Epidermal melanocyte (primary cell): ENCODE measurements around the gene CIZ1.
"Not testable (repeated sequence)": the region's sequence is repeated elsewhere in the genome, so short reads cannot be mapped to it uniquely, and the experiment has no call there.

Experiments
- DNase-seq: peaks from one replicate; pipeline ENCODE4 v3.0.0; 2011; ENCODE audit warnings: low spot score; ENCODE audit not compliant: insufficient read length

Gene CIZ1, protein sequence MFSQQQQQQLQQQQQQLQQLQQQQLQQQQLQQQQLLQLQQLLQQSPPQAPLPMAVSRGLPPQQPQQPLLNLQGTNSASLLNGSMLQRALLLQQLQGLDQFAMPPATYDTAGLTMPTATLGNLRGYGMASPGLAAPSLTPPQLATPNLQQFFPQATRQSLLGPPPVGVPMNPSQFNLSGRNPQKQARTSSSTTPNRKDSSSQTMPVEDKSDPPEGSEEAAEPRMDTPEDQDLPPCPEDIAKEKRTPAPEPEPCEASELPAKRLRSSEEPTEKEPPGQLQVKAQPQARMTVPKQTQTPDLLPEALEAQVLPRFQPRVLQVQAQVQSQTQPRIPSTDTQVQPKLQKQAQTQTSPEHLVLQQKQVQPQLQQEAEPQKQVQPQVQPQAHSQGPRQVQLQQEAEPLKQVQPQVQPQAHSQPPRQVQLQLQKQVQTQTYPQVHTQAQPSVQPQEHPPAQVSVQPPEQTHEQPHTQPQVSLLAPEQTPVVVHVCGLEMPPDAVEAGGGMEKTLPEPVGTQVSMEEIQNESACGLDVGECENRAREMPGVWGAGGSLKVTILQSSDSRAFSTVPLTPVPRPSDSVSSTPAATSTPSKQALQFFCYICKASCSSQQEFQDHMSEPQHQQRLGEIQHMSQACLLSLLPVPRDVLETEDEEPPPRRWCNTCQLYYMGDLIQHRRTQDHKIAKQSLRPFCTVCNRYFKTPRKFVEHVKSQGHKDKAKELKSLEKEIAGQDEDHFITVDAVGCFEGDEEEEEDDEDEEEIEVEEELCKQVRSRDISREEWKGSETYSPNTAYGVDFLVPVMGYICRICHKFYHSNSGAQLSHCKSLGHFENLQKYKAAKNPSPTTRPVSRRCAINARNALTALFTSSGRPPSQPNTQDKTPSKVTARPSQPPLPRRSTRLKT

DNA sequence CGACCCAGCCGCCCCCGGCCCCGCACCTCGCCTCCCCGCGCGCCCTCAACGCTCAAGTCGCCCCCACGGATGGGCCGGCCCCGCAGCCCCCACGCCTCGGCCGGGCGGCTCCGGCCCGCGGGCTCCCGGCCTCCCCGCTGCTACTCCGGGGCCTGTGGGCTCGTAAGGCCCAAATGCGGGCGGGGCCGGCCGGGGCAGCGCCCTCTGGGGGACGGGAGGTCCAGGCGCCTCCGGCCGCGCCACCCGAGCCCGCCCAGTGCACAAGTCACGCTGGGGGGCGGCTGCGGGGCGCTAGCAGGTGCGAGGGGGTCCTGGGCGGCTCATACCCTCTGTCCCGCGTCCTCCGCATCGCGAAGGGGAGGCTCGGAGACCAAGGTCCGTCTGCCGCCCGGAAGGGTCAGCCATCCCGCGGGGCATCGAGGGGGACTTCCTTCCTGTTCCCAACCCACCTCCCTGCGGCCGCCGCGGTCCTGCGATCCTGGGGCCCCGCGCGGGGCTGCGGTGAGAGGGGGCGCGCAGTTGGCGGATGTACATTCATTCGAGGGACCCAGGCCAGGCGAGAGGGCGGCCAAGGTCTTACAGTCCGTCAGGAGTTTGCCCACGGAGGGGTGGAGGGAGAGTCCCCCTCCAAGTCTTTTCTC lies at the start of gene CIZ1:
TSS of gene CIZ1 (minus strand) at position 167 of the 641 bp plus-strand sequence. CDS start 715 bp downstream, outside the sequence.
- DNase-seq: peak; percentile 88

DNA sequence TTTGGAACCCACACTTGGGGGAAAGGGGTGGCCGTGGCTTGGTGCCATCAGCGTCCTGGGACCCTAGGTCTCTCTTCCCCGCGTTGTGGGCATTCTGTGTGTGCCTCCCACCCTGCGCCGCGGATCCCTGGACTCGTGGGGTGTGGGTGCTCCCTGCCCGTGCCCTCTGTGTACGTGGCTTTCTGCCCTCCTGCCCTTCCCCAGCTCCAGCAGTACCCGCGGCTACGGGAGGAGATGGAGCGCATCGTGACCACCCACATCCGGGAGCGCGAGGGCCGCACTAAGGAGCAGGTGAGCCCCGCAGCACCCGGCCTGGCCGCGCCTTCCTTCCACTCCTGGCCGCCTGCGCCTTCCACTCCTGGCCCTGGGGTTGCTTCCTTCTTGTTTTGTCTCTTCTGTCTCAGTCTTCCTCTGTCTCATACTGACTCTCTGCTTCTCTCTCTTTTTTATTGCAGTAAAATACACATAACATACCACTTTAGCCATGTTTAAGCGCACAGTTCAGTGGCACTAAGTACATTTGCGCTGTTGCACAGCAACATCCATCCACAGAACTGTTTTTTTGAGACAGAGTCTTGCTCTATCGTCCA lies 42.5 kb upstream of the CIZ1 start:
- no peak for DNase-seq

DNA sequence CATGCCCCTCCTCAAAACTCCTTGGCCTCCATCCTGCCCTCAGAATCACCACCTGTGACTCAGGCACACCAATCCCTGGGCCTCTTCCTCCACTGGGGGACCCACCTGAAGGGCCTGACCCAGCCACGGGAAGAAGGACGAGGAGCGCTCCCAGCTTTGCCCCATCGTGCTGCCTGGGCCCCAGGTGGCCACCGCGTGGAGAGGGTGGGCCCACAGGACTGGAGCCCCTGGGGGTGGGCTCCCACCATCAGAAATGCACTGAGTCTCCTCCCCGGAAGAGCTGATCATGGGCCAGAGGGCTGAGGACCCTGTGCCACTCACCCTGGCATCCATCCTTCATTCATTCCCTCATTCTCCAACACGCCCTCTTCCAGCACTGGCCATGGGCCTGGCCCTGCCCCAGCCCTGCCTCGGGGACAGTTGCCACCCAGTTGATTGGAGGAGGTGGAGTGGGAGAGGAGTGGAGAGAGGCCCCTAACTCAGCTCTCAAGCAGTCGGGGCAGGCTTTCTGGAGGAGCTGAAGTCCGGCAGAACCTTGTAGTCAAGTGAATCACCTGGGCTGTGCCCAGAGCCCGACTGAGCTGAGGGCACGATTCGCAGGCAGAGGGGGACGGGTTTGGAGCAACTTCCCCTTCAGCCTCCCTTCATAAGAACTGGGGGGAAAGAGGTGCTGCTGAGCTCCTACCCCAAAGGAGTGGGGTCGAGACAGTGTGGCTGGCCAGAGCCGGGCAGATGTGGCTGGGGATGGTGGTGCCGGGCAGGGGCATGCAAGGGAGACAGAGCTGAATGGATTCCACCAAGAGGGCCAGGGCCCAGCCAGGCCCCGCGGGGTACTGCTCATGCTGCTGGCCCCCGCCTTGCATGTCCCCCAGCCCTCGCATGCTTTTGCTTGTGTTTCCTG lies 41.4 kb upstream of the CIZ1 start:
- no peak for DNase-seq

DNA sequence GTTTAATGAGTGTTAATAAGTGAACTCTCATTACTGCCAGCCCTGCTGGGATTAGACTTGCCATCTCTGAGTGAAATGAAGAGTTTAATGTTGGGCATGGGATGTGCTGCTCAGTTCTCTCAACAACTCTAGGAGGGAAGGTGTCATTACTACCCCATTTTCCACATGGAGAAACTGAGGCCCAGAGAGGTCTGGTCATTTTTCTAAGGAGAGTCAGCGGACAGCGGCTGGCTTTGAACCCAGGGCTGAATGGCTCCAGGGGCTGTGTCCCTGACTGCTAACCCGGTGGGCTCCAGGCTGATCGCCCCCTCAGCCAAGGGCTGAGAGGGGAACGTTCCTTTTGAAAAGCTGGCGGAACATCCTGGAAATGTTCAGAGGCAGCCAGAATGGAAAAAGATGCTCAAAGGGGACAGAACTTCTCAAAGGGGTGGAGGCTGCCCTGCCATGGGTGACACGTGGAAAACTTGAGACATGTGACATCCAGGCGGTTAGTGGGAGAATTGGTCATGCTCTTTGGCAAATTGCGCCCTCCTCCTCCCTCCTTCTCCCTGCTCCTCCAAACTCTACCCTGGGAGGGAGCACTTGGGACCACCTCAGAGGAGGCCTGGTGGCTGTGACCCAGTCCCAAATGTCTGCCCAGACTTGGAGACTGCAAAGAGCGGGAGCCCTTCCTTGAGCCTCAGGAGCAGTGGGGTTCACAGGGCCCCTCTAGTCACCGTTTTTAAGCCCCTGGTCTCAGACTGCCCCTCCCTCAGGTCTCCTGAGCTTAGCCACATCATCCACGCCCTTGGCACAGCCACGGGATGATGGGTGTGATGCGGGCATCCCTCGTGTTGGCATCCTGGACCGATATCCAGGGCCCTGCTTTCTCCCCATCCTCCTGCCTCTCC lies 40.5 kb upstream of the CIZ1 start:
- no peak for DNase-seq

DNA sequence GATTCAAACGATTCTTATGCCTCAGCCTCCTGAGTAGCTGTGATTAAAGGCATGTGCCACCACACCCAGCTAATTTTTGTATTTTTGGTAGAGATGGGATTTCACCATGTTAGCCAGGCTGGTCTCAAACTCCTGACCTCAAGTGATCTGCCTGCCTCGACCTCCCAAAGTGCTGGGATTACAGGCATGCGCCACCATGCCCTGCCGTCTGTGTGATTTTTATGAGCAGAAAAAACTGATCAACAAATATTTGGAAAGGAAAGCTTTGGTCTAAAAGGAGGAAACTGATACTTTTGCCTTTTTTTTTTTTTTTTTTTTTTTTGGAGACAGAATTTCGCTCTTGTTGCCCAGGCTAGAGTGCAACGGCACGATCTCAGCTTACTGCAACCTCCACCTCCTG lies 39.5 kb upstream of the CIZ1 start:
- DNase-seq: not testable (repeated sequence)

DNA sequence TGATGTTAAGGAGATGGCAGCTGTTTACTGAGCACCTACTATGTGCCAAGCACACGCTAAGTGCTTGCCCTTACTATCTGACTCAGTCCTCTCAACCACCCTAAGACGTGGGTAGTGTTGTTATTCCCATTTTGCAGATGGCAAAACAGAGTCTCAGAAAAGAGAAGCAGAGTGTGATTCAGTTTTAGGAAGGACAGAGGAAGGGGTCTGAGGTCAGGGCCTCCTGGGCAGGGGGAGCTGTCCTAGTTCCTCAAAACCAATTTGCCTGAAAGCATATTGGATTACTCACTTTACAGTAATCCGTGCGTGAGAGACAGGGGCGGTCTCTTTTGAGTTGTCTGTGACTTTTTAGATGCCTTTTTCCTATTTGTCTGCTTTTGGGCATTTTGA lies 35.0 kb upstream of the CIZ1 start:
- DNase-seq: no peak

DNA sequence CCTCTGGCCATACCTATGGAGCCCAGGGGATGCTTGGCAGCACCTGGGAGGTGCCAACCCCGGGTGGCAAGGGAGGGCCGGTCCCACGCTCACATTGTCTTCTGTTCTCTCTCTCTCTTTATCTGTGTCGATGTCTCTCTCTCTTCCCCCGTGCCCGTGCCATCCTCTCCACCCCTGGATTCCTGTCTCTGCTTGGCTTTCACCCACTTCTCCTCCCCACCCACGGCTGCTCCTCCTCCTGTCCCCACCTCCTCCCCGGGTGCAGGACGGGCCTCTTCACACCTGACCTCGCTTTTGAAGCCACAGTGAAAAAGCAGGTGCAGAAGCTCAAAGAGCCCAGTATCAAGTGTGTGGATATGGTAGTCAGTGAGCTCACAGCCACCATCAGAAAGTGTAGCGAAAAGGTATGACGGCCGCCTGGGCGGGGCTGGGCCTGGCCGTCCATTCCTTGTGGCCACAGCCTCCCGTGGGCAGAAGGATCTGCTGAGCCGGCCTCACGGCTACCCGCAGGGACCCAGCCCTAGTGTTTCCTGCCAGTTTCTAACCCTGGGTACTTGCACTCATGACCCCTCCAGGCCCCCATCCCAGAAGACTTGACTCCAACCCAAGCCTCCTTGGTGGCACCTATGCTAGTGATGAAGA lies 34.5 kb upstream of the CIZ1 start:
- DNase-seq: no peak

DNA sequence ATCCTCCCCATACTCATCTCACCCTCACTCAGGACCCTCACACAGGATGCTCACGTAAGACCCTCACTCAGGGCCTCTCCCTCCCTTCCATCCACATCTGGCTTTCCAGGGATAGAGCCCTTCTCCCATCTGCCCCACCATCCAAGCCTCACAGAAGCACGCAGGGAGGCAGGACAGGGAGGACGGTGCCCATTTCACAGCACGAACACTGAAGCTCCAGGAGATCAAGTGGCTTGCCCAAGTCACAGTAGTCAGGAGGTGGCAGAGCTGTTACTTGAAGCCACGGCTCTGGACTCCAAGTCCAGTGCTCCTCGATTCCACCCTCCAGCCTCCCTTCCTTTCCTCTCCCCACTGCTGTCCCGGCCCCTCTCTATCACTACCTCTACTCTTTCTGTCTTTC lies 33.5 kb upstream of the CIZ1 start:
- DNase-seq: no peak

DNA sequence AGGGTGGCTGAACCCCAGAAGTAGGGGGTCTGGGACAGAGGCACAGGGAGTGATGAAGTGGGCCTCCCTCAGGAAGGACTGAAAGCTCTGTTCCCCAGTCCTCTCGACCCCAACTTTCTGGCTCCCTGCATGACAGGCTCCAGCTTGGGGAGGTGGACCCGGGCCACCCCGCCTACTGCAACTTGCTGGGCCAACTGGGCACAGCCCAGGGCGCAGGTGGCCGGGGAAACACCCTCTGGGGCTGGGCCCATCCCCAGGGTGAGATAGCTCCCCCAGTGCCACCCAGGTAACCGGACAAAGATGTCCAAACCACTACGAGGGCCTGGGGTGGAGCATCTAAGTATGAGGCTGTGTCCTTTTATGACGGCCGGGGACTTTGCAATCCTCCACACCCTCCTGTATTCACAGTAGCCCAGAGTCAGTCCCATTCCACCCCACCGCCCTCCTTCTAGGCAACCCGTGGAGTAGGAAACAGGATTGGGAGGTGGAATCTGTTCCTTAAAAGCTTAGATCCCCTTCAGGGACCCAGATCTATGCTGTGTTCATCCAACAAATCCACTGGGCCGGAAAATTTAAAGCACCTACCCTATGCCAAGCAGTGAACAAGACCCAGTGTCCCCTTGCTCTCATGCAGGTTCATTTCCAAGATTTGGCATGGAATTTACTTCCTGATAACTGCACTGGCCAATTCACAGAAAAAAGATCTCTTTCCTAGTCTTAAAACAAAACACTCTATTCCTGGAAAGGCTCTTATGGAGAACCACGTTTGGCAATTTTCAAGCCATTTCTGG lies 31.7 kb upstream of the CIZ1 start:
- no peak for DNase-seq

DNA sequence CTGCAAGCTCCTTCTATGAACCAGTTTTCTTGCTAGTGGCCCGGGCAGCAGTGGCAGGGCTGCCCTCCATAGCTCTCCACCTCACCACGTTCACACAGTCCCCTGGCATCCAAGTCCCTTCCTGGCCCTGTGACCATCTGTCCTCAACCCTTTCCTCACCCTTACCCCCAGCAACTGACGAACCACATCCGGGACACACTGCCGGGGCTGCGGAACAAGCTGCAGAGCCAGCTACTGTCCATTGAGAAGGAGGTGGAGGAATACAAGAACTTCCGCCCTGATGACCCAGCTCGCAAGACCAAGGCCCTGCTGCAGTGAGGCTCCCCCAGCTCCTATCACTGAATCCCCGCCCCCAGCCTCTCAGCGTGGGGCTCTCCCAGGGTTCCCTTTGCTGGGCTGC lies 30.7 kb upstream of the CIZ1 start:
- DNase-seq: peak; percentile 10

DNA sequence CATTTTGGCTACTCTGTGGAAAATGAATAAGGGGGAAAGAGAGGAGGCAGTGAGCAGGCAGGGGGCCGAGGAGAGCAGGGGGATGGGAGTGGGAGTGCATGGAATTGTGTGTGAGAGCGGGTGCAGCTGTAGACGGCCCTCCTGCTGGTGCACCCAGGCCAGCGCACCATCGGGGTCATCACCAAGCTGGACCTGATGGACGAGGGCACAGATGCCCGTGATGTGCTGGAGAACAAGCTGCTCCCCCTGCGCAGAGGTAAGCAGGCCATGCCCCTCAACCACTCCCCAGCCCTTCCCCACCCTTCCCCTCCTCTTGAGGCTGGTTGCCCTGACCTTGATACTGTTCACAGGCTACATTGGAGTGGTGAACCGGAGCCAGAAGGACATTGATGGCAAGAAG lies 28.5 kb upstream of the CIZ1 start:
- no peak for DNase-seq

DNA sequence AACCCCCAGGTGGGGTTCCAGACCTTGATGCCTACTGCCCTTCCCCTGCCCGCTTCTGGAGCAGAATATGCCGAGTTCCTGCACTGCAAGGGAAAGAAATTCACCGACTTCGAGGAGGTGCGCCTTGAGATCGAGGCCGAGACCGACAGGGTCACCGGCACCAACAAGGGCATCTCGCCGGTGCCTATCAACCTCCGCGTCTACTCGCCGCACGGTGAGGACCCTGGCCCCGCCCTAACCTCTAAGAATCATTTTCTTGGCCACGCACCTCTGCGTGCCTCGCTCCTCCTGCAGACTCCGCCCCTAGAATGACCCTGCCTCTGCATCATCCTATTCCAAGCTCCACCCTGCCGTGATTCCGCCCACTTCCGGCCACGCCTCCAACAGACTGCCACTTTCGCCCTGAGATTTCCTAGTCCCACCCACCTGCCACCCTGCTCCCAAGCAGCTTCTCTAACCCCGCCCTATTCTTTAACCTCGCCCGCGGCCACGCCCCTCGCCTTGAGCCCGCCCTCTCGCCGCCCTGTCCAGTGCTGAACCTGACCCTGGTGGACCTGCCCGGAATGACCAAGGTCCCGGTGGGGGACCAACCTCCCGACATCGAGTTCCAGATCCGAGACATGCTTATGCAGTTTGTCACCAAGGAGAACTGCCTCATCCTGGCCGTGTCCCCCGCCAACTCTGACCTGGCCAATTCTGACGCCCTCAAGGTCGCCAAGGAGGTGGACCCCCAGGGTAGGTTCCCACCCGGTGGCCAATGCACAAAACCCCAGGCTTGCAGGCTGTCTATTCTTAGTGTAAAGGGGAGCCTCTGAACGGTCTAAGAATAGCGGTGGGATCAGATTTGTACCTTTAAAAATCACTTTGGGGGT lies 27.4 kb upstream of the CIZ1 start:
- DNase-seq: peak; percentile 83

DNA sequence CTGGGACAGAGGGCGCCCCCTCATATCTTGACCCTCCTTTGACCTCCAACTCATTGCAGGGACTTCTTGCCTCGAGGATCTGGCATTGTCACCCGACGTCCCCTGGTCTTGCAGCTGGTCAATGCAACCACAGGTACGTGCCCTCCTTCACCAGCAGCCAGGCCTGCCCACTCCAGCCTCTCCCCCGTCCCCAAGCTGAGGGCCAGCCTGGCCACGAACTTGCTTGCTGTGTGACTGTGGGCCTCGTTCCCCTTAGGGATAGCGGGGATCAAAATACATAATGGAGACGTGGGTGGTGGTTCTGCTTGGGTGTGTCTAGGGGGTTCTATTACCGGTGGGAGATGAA lies 26.8 kb upstream of the CIZ1 start:
- DNase-seq: no peak

DNA sequence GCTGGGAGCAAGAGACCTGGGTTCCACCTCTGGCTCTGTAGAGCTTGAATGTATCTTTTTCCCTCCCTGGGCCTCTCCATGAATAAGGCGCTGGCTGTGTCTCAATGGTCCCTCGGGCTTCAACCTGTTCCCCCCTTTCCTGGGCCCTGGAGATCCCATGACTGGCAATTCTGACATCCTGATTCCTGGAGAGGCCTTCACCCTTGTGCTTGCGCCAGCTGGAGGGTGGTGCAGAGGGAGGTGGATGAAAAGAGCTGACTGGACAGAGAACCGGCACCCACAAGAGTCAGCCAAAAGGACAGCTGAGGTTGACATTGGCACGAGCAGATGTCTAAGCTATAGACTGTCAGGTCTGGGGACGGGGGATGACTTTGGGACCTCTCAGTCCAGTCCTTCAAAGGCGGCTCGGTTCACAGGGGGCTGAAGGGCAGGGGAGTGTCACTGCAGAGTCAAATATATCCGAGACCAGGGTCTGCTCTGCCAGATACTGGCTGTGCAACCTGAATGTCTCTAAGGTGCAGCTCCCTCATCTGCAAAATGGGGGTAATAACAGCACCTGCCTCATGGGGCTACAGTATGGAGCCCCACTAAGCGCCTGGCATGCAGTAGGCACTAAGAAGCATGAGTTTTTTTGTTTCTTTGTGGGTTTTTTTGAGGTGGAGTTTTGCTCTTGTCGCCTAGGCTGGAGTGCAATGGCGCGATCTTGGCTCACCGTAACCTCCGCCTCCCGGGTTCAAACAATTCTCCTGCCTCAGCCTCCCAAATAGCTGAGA lies 25.6 kb upstream of the CIZ1 start:
- DNase-seq: no peak

DNA sequence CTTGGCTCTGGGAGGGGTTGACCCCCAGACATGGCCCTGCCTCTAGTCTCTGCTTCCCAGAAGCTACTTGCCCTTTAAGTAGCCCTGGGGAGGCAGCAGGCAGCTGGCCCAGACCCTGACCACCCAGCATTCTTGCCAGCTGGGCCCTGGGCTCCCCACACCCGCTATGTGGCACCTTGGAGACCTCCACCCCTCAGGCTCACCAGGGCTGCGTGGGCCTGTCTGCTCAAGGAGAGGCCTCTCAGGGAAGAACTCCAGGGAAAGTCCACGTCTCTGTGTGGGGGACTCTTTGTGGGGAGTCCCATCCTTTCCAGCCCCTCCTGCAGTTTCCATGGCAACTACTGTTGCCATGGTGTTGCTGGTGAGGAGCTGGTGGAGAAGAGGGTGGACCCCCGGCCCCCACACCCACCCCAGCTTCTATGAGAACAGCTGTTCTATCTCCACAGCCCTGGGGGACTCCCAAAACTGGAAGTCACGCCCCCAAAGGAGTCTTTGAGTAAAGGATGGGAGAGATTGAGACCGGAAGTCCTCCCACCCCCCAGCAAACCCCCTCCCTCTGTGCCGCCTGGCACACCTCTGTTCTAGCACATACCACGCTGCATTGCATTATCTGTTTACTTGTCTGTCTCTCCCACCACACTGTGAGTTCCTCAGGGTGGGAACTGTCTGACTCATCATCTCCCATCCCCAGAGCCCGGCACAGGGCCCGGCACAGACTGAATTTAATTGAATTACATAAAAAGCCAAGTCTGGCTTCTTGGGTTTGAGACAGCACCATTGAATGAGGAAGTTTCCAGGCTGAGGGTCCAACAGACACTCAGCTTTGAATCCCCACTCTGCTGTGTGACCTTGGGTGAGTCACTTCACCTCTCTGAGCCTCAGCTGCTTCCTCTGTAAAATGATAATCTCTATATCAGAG lies 24.4 kb upstream of the CIZ1 start:
- DNase-seq: peak; percentile 13
